ENCODE measurements around the gene OCA2.
"Not testable (repeated sequence)": the region's sequence is repeated elsewhere in the genome, so short reads cannot be mapped to it uniquely, and the experiment has no call there.

Gene OCA2

DNA sequence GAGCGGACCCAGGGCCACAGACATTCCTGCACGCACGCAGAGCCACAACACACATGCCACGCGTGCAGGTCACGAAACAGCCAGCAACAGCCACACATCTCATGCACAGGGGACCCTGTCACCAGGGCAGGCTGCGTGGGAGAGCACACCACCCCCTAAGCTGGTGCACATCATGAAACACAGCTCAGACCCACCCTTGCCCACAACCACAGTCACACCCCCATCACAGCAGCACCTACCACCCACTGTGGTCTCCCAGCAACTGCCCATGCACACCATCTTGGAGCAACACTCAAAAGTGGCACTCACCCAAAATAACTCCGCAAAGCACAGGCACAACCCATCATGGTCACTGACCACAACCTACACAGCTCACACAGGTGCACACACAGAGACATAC, 75.7 kb downstream of the OCA2 start:
- no peak for DNase-seq (ENCODE audit: low read depth)

DNA sequence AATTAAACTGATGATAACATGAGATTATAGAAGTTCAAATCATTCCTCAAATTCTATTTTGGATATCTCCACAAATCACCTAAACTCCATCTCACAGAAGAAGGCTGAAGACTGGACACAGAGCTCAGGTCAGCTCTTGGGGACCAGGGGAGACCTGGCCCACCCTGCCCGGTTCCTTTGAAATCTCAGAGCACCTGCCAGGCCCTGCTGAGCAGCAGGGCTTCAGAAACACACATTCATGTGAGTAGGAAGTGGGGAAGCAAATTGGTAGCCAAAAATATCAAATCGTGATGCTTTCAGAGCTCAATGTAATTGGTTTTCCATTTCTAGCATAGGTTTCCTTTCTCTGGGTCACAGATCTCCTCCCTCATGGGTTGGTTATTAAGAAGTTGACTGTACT, 76.2 kb downstream of the OCA2 start:
- DNase-seq (ENCODE audit: low read depth): no peak

DNA sequence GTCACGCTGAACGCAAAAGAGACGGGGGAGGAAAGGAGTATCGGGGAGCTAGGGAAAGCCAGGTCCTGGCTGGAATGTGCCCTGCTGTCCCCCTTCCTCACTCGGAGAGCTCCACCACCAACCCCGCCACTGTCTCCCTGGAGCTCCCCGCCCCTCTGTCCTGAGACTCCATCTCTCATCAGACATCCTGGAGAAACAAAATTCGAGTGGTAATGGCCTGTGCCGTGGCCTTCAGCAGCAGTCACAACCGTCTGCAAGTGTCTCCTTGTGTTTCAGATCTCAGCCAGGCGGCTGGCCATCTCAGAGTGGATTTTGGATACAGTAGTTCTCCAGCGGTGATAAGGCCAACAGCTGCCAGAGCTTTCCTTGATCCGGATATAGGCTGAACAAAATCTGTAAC, 76.9 kb downstream of the OCA2 start:
- no peak for DNase-seq (ENCODE audit: low read depth)

DNA sequence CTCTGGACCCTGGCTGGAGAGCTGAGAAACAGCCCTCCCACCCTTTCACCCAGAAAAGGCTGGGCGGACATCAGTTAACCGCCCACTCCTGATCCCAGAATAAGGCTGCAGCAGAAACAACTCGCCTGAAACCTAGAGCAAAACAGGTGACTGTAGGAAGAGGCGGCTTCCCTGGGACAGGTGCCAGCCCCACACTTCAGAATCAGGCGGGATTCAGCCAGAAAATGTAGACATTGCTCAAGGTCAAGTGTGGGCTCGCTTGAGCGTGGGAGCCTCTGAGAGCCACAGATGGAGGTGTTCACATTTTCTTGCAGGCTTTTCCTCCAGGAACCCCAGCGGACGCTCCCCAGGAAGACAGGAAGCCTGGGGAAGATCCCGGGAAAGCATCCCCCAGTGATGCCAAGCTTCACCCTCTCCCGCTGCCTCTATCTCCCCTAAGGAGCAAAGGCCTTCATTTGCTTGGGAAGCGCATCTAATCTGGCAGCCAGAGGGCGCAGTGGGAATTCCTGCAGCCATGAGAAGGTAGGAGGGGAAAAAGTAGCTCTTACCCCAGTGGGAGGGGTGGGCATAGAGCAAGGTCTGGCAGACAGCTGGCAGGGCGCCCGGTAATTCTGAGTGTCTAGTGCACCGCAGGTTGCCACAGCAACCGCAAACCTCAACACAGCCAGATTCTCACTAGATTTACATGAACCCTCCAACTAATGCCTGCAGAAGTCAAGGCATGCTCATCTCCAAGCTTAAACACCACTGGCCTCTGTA, 77.7 kb downstream of the OCA2 start:
- peak; percentile 1 for DNase-seq (ENCODE audit: low read depth)

DNA sequence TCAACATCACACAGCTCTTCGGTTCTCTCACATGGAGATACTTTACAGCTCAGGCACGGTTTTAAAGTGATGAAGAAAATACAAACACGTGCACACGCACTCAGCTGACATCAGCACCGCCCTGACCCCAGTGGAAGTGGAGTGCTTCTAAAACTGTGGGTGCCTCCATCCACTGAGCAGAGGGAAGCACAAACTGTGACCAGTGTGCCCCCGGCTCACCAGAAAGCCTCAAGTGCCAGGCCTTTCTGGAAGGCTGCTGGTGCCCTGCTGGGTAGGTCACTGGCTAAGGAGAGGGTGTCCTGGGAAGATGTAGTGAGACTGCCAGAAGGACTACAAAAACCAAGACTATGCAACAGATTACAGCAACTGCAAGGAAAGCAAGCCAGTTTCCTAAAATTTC, 78.5 kb downstream of the OCA2 start:
- no peak for DNase-seq (ENCODE audit: low read depth)

DNA sequence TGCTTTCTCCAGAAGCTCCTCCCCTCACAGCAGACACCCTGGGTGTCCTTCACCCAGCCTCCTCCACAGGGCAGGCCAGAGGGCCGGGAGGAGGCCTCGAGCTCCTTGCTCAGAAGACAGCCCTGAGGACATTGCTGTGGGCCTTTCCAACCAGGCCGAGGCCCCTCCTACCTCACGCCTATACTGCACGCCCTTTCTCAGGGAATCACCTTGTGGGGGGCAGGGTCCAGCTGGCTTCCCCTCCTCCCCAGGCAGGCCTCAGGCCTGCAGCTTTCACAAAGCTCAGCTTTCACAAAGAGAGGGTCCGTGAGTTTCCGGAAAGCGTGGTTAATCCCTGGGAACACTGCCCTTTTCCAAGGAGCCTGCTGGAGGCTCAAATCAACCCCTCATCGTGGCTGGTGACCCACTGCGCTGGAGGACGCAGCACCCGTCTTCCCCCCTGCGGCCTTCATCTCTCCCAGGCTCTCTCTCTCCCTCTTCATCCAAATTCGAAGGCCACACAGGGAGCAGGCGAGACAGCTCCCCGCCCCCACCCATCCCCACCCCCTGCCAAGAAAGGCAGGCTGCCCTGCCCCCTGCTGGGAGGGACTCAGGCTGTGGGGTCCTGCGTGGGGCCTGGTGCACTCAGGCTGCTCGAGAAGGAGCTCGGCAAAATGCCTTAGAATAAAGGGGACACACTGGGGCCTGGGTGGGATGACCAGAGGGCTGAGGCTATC, 79.4 kb downstream of the OCA2 start:
- no peak for DNase-seq (ENCODE audit: low read depth)

DNA sequence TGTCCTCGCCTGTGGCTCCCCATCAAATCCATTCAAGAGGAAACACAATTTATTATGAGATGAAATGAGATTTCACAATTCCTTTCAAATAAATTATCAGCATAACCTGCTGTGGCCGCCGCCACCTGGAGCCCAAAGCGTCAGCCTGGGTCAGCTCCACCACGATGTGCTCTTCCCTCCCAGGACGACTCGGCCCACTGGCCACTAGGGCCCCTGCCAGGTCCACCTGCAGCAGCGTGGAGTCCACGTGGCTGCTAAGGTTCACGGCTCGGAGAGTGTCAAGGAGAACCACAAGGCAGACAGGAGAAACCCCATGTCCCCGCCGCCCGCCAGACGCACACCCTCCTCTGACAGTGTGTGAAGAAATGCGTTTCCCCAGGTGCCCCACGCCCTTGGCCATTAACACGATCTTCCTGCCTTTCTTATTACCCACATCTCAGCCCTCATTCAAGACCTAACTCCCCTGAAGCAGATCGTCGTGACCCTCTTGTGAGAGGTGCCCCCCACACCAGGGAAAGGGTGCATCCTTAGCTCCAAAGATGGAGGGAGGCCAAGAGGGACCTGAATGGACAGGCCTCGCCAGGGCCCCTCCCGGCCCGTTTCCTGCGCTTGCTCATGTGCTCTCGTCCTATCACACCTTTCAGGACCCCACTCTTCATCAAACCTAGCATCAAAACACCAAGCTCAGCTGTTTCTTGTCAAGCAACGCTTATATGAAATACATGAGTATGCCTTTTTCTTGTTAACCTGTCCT, 80.6 kb downstream of the OCA2 start:
- no peak for DNase-seq (ENCODE audit: low read depth)

DNA sequence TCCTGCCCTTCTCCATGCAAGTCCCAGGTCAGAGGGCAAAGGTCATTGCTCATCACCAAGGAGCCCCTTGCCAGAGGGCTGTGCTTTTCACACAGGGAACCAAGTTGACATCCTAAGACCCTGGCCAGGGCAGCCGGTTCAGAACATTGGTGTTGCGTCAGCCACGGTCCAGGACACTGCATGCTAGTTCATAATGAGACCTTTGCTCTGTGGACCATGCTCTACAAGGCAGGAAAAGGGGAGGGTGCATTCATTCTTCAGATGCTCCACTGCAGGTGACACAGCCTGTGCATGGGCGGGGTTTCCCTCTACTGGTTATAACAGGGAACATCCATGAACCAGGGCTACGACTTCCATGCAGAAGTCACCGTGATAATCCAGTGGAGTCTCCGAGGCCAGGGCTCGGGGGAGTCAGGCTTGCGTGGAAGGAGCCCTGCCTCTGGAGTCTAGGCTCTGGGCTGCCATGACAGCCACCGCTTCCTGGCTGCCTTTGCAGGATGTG, 81.6 kb downstream of the OCA2 start:
- DNase-seq (ENCODE audit: low read depth): no peak

DNA sequence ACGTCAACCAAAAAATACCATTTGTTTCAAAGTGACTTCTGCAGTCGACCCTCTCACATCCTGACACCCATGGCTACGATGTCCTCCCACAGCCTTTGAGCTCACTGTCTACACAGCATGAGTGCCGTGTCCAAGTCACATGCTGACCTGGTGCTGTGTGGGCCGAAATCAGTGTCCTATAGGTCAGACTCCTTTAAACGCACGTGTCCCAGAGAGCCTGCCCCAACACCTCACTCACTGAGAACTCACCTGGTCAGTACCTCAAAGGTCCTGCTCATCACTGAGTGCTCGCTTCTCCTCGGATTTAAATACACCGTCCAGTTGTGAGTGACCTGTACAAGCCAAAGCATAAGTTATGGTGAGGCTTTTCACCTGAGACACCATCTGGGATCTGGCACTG, 83.3 kb downstream of the OCA2 start:
- DNase-seq (ENCODE audit: low read depth): no peak

DNA sequence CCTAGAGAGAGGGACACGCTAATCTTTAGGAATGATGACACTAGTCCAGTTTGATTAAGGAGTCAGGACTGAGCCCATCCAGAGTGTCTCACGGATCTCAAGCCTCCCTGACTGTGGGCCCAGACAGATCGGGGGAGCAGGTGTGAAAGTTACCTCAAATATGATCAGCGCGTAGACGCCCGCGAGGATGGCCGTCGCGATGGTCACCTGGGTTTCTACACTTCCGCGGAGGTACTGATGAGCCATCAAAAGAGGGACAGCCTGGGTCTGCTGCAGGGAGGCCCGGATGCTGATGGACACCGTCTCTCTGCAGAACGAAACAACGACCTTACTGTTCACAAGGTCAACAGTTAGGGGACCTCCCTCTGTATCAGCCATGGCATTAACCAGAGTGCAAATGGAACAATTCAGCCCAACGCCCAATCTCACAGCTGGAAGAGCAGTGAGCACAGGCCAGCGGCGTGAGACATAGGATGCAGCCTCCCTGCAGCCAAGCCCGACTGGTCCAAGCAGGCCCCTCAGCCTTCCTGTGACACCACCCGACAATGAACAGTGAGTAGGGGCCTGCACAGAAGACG, 84.4 kb downstream of the OCA2 start:
- DNase-seq (ENCODE audit: low read depth): no peak

DNA sequence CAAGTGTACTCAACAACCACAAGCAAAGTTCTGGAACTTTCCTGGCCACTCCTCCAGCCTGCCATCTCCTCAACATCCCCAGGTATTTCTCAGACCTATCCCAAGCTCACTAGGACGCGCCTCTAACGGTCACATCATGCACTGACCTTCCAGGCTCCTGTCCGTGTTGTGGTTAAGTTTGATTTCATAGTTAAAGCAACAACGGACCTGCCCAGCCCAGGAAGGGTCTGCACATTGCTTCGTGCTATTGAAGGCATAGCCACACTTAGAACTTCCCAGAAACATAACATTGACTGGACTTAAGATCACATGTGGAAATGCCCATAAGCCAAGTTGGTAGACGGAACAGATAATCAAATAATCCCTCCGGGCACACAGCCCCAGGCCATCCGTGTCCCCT, 85.1 kb downstream of the OCA2 start:
- no peak for DNase-seq (ENCODE audit: low read depth)

DNA sequence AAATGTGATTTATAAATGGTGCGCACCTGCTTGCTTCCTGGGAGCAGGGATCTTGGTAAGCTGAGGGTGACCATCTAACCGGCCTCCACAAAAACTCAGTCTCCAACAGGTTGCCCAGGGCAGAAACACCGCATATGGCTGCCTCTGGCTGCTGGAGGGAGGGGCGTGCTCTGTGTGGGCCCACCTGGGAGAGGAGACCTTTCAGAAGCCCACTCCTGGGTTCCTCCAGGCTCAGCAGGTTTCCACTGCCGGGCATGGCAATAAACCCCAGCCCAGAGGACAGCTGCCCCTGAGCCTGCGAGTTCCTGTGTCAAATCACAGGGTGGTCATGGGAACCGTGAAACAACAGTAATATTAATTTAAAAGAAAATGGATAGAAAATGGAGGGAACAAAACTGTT, 85.6 kb downstream of the OCA2 start:
- DNase-seq (ENCODE audit: low read depth): no peak

DNA sequence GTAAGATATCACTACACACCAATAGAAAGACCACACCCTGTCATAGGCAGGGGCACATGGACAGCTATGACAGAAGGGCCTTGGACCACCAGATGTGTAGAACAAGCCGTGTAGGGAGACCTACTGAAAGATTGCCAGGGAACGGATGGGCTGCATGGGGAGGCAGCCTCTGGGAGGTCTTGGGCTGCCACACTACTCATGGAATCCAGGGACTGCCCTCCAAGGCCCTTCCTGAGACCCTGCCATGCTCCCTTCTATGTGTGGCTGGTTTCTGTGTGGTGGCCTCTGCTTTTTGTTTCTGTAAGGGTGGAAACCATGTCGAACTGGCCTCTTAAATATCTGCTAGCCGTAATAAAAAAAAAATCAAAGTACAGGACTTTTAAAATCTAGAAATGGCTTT, 86.9 kb downstream of the OCA2 start:
- no peak for DNase-seq (ENCODE audit: low read depth)

DNA sequence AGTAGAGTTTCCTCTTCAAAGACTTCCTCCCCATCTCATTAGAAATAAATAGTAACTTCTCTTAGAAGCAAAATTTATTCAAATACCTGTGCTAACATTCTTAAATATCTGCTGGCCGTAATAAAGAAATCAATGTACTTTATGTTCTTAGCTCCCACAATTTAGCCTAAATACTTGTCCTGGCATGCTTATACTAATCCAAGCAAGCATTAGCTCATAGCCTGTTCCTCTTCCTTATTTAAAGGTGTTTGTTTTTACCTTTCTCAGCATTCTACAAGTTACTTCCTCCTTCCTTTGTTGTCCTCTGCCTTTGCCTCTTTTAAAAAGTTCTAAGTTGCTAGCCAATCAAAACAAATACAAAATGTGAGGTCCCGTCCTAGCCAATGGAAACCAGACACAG, 90.9 kb downstream of the OCA2 start:
- DNase-seq (ENCODE audit: low read depth): not testable (repeated sequence)

DNA sequence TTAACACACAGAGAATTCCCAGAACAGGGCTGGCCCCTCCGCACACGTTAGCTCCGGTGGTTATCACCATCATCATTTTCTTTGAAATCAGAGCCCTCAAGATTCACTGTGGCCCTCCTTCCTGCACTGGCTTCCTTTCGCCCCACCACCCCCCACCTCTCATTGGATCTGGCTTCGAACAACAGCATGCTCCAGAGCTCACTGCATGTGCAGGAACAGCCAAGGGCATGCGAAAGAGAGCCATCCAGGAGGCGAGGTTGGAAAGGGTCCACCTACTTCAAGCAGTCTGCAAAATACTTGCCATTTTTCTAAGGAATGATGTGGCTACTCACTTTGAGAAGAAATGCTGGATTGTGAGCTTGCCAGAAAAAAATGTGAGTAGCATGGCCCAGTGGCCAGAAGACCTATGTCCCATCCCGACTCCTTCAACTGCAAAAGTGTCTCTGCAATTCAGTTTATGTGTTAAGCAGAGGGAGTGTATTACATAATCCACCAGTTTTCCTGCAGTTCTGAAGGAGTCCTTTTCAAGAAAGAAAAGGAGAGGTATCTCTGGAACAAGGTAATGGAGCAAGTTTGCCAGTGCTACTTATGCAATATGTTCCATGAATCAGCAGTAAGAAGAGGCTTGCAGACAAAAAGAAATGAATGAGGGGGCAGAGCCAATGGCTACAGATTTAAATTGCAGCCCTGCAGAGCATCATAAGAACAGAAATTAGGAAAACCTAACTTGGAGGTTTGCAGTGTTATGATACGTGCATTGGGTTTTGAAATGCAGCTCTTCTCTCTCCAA, 92.8 kb downstream of the OCA2 start:
- DNase-seq (ENCODE audit: low read depth): no peak

DNA sequence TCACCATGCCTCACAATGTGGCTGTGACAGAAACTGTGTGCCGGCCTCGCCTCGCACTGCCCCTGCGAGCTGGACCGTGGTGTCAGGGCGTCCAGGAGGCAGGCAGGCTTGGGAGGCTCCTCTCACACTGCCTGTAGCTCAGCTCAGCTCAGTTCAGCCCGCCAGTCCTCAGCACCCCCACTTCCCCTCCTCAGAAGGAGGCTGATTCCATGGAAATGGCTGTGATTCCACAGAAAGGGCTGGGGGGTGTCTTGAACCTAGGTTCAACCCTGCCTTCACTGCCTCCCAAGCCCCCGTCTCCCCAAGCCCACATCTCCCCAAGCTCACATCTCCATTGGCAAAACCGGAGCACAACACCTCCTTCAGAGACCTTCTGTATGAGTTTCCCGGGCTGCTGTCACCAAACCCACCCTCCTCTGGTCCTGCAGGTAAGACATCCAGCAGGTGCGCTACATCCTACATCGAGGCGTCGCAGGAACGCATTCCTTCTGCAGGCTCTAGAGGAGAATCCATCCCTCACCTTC, 94.0 kb downstream of the OCA2 start:
- no peak for DNase-seq (ENCODE audit: low read depth)

DNA sequence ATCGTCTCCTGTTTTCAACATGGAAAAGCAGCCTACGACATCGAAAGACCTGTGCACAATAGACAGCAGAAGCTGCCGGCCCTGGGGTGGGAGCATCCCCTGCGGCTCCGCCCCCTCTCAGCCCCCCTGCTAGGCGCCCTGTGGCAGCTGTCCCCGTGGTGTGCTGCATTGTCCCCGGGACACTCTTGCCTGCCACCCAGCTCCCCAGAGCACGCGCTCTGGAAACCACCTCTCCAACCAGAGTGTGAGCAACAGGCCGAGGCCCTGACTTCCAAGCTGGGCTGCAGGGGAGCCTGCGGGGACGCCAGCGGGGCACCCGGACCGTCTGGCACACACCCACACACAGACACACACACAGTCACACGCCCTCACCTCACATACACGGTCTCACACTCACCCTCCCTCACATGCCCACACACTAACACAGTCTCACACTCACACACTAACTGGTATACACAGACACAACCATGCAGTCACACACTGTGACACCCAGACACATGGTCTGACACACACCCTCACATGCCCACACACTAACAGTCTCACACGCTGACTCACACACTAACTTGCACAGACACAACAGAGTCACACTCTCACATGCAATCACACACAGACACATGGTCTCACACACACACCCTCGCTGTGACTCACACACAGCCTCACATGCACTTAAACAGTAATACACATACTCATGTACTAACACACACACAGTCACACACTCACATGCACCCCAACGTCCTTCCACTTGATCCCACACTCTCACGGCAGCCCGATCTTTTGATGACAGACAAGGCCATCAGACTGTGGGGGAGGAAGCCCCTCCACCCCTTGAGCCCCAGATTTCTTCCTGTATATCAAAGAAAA, 94.7 kb downstream of the OCA2 start:
- DNase-seq (ENCODE audit: low read depth): no peak

DNA sequence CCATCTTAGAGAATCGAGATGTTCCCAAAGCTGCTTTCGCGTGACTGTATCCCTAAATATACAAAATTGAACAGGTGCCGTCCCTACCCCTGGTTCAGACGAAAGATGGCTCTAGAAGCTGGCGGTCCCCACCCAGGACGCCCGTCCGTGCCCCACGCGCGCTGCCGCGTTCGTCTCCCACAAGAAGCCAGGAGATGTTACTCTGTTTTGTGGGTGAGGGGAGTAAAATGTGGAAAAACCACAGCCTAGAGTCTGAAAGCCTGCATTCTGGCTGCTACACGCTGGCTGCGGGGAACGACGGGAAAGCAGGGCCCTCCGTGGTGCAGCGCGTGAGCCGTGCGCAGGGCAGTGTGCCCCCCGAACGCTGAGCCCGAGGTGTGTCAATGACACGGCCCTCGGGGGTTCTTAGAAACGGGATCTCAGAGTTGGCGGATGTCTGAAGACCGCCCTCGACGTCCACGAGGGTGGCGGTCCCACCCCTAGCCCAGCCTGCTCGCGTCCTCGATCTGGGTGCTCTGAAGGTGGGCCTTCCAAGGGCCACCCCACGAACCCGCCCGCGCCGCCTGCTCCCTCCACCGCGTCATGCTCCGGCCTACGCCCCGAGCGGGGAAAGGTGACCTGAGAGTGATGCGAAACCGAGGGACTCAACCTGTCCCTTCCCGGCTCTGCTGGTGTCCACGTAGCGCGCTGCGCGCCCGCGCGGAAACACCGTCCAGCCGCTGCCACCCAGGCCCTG, 95.6 kb downstream of the OCA2 start:
- DNase-seq (ENCODE audit: low read depth): no peak

DNA sequence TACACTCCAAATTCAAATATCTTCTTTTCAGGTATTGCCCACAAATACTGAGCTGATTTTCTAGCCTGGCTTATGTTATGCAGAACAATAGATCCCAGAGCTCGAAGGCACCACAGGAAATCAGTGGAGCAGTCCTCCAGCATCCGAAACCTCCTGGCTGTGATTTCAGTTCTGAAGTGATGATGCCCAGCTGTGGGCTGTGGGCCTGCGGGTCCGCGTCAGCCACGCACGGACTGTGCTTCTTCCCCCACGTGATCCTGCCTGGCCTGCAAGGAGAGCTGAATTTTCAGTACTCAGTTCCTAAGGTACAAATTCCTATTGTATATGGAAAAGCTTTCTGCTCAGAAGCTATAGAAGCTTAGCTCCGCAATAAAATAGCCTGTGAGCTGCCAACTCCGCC, 96.2 kb downstream of the OCA2 start:
- DNase-seq (ENCODE audit: low read depth): no peak

All from HS-27A (cell line).